Osteocyte (in vitro differentiated cells): Measurements from ENCODE around the gene DGKE. TPM values are rescaled to one million over a fixed set of nuclear protein-coding genes. Genes with fewer than 3 reads are reported as not detected.

Experiments used
- DNase-seq: peaks from one replicate; pipeline ENCODE4 v3.0.0; 2021; ENCODE audit warnings: mixed read lengths; ENCODE audit not compliant: unreplicated experiment; ENCODE audit errors: extremely low spot score
- H3K27ac Mint-ChIP-seq: one replicate; pipeline ENCODE4 v1.8.0; 2021; ENCODE audit warnings: mild to moderate bottlenecking, mixed read lengths; ENCODE audit not compliant: unreplicated experiment
- H3K27me3 Mint-ChIP-seq: one replicate; pipeline ENCODE4 v1.8.0; 2021; ENCODE audit warnings: mixed read lengths; ENCODE audit not compliant: unreplicated experiment
- H3K36me3 Mint-ChIP-seq: one replicate; pipeline ENCODE4 v1.8.0; 2021; ENCODE audit warnings: mixed read lengths; ENCODE audit not compliant: unreplicated experiment
- H3K4me1 Mint-ChIP-seq: one replicate; pipeline ENCODE4 v1.8.0; 2021; ENCODE audit warnings: mixed read lengths; ENCODE audit not compliant: unreplicated experiment
- H3K4me3 Mint-ChIP-seq: one replicate; pipeline ENCODE4 v1.8.0; 2021; ENCODE audit warnings: mild to moderate bottlenecking, moderate library complexity, mixed read lengths; ENCODE audit not compliant: unreplicated experiment
- H3K9me3 Mint-ChIP-seq: one replicate; pipeline ENCODE4 v1.8.0; 2021; ENCODE audit warnings: mixed read lengths; ENCODE audit not compliant: unreplicated experiment
- CTCF ChIP-seq: fragments of 200-600 bp; sonication (generic); IDR thresholded peaks from 2 replicates; pipeline ENCODE4 v1.5.0; 2021; ENCODE audit warnings: antibody characterized with exemption, mild to moderate bottlenecking, moderate library complexity
- total RNA-seq: library from RNA; stranded (reverse); gene quantifications from 2 replicates; pipeline ENCODE4 v1.2.1, GENCODE V29; 2021

DGKE gene
- total RNA-seq, 1 donor from 2014 or later: 6.6 TPM

- H3K27me3 Mint-ChIP-seq: no peaks in the 10 kb centered on the region
- H3K4me3 Mint-ChIP-seq: no peak overlapping the region
- H3K27ac Mint-ChIP-seq: no peak overlapping the region
- no peak for TF ChIP-seq CTCF
- peaks cover 2% of the 10 kb centered on the region for H3K36me3 Mint-ChIP-seq
- peaks cover 5% of the 10 kb centered on the region for H3K4me1 Mint-ChIP-seq
- DNase-seq: no peak
- H3K9me3 Mint-ChIP-seq: no peaks in the 10 kb centered on the region
Measured at GRCh38 chr17:56820207-56820606, 13.7 kb upstream of the DGKE start.

GRCh38 chr17:56821847-56822534 is 12.0 kb upstream of the DGKE start:
- no peak for TF ChIP-seq CTCF

GRCh38 chr17:56822725-56823124 is 11.2 kb upstream of the DGKE start:
- Mint-ChIP-seq H3K4me1 (peaks cover 3% of the 10 kb centered on the region), H3K9me3 (no peaks in the 10 kb centered on the region), H3K27me3 (no peaks in the 10 kb centered on the region), H3K27ac (no peak overlapping the region), H3K4me3 (no peak overlapping the region), H3K36me3 (peaks cover 2% of the 10 kb centered on the region)
- no peak for DNase-seq
- TF ChIP-seq CTCF: no peak

More at GRCh38 chr17:56821847-56822534, 12.0 kb upstream of the DGKE start:
- Mint-ChIP-seq H3K27me3 (no peaks in the 10 kb centered on the region), H3K4me1 (peaks cover 5% of the 10 kb centered on the region), H3K27ac (no peak overlapping the region), H3K4me3 (no peak overlapping the region), H3K9me3 (no peaks in the 10 kb centered on the region), H3K36me3 (peaks cover 2% of the 10 kb centered on the region)
- DNase-seq: no peak

- H3K27ac Mint-ChIP-seq: no peak overlapping the region
- no peaks in the 10 kb centered on the region for H3K9me3 Mint-ChIP-seq
- DNase-seq: no peak
- H3K4me3 Mint-ChIP-seq: no peak overlapping the region
- peaks cover 2% of the 10 kb centered on the region for H3K36me3 Mint-ChIP-seq
- no peak for TF ChIP-seq CTCF
- H3K4me1 Mint-ChIP-seq: peaks cover 3% of the 10 kb centered on the region
- H3K27me3 Mint-ChIP-seq: no peaks in the 10 kb centered on the region
Measured at GRCh38 chr17:56823848-56824247, 10.1 kb upstream of the DGKE start.

- no peak overlapping the region for H3K4me3 Mint-ChIP-seq
- no peak for TF ChIP-seq CTCF
- no peak overlapping the region for H3K27ac Mint-ChIP-seq
Measured at GRCh38 chr17:56824503-56824902, 9.4 kb upstream of the DGKE start.

More at GRCh38 chr17:56824503-56824902, 9.4 kb upstream of the DGKE start:
- peaks cover 4% of the 10 kb centered on the region for H3K36me3 Mint-ChIP-seq
- DNase-seq: no peak
- H3K9me3 Mint-ChIP-seq: no peaks in the 10 kb centered on the region
- no peaks in the 10 kb centered on the region for H3K27me3 Mint-ChIP-seq
- peaks cover 3% of the 10 kb centered on the region for H3K4me1 Mint-ChIP-seq
